Stimulated activated CD4-positive, alpha-beta T cell treated with anti-CD3 and anti-CD28 coated beads, Interleukin-12 subunit alpha, Interleukin-12 subunit beta, amount 100 ng/mL, for 48 hours (primary cell): ENCODE results near the gene PHACTR1.

Experiments used
- DNase-seq, 3 donors: peaks; one replicate each; pipeline ENCODE4 v3.0.0-alpha.2; 2020; ENCODE audit warnings: low read depth in 2 of 3, low spot score in 1 of 3

The PHACTR1 gene

GRCh38 chr6:12800120-12800519 is 83.6 kb downstream of the PHACTR1 start:
- DNase-seq: no peak

- DNase-seq: no peak
Observed at GRCh38 chr6:12801141-12801540, 84.6 kb downstream of the PHACTR1 start.

GRCh38 chr6:12802440-12802839 is 85.9 kb downstream of the PHACTR1 start:
- DNase-seq: no peak

GRCh38 chr6:12803486-12803885 is 86.9 kb downstream of the PHACTR1 start:
- no peak for DNase-seq

GRCh38 chr6:12804952-12805645 is 88.5 kb downstream of the PHACTR1 start:
- no peak for DNase-seq

GRCh38 chr6:12806136-12806535 is 89.6 kb downstream of the PHACTR1 start:
- DNase-seq: no peak

GRCh38 chr6:12806796-12807195 is 90.2 kb downstream of the PHACTR1 start:
- no peak for DNase-seq

GRCh38 chr6:12811519-12811918 is 95.0 kb downstream of the PHACTR1 start:
- DNase-seq: no peak

GRCh38 chr6:12813321-12813720 is 96.8 kb downstream of the PHACTR1 start:
- no peak for DNase-seq

GRCh38 chr6:12814015-12814414 is 97.4 kb downstream of the PHACTR1 start:
- no peak for DNase-seq

GRCh38 chr6:12815089-12815488 is 98.5 kb downstream of the PHACTR1 start:
- no peak for DNase-seq

- DNase-seq: no peak
Observed at GRCh38 chr6:12815884-12816600, 99.5 kb downstream of the PHACTR1 start.

GRCh38 chr6:12818324-12818723 is 101.8 kb downstream of the PHACTR1 start:
- no peak for DNase-seq

GRCh38 chr6:12823847-12824246 is 107.3 kb downstream of the PHACTR1 start:
- no peak for DNase-seq

GRCh38 chr6:12826584-12826983 is 110.0 kb downstream of the PHACTR1 start:
- DNase-seq: no peak

- no peak for DNase-seq
Observed at GRCh38 chr6:12827921-12828320, 111.4 kb downstream of the PHACTR1 start.

GRCh38 chr6:12832226-12832735 is 115.7 kb downstream of the PHACTR1 start:
- DNase-seq: no peak

- no peak for DNase-seq
Observed at GRCh38 chr6:12836009-12836408, 119.4 kb downstream of the PHACTR1 start.

GRCh38 chr6:12841619-12842018 is 125.1 kb downstream of the PHACTR1 start:
- DNase-seq: no peak

GRCh38 chr6:12842114-12842513 is 125.5 kb downstream of the PHACTR1 start:
- DNase-seq: no peak

- DNase-seq: no peak
Observed at GRCh38 chr6:12842658-12843057, 126.1 kb downstream of the PHACTR1 start.
